ENCODE results near the gene DLG2. TPM values are rescaled to one million over a fixed set of nuclear protein-coding genes. Genes with fewer than 3 reads are reported as not detected.

DLG2 gene
- total RNA-seq, 1 donor from 2014 or later = 2.1 TPM

DNA sequence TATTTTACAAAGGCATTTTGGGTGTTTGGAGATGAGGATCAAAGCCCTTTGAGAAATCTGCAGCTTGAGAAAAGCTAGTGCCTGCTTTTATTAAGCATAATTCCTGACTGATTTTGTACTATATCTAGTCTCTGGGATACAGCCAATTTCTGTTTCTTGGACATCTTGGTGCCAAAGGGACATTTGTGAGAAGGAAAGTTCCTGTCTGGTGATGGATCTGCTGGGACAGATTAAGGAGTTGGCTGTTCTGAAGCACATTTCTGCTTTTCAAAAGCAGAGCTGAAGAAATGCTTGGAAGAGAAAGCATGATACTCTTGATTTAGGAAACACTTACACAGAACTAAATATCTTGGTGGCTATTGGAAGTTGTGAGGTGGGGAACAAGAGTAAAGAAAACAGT, 2086.4 kb downstream of the DLG2 start:
- Mint-ChIP-seq H3K27me3 (ENCODE audit: low read depth) (peaks cover 4% of the 10 kb centered on the region), H3K27ac (ENCODE audit: unreplicated experiment) (no peak overlapping the region), H3K4me3 (no peak overlapping the region), H3K9me3 (no peaks in the 10 kb centered on the region), H3K4me1 (peaks cover 7% of the 10 kb centered on the region), H3K36me3 (ENCODE audit: low read depth) (no peaks in the 10 kb centered on the region)
- no peak for TF ChIP-seq CTCF (conservative IDR thresholded peaks at IDR 0.05)
- DNase-seq (ENCODE audit: low read depth, low spot score) = no peak

DNA sequence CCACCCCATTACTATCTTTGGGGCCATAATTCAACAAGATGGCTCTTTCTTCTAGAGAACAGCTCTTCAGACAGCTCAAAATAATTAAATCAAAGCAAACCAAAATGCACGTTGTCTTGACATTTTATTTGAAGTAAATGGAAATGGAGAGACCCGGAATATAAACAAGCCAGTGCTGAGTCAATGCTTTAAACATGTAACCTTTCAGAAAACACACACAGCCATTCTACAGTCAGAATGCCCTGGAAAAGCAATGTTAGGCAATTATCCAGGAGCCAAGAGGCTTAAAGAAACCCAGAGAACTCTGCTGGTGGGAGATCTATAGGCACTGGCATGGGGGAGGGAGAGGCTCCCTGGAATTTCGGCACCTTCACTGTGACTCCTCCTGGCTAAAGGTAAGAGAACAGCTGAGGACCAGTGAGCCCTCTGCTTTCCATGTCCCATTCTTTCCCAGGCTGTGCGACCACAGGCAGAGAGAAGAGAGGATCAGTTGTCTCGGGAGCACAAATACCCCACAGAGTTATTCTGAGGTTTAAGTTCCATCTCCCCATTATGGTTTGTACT, 2086.9 kb downstream of the DLG2 start:
- Mint-ChIP-seq H3K27me3 (ENCODE audit: low read depth) (peaks cover 4% of the 10 kb centered on the region), H3K4me1 (peaks cover 7% of the 10 kb centered on the region), H3K9me3 (no peaks in the 10 kb centered on the region), H3K36me3 (ENCODE audit: low read depth) (no peaks in the 10 kb centered on the region), H3K4me3 (no peak overlapping the region), H3K27ac (ENCODE audit: unreplicated experiment) (no peak overlapping the region)
- no peak for DNase-seq (ENCODE audit: low read depth, low spot score)
- no peak for TF ChIP-seq CTCF (conservative IDR thresholded peaks at IDR 0.05)

- Mint-ChIP-seq H3K27ac (ENCODE audit: unreplicated experiment) (no peak overlapping the region), H3K4me3 (no peak overlapping the region), H3K36me3 (ENCODE audit: low read depth) (no peaks in the 10 kb centered on the region), H3K4me1 (peaks cover 10% of the 10 kb centered on the region), H3K27me3 (ENCODE audit: low read depth) (peaks cover 4% of the 10 kb centered on the region), H3K9me3 (no peaks in the 10 kb centered on the region)
- no peak for TF ChIP-seq CTCF (conservative IDR thresholded peaks at IDR 0.05)
- no peak for DNase-seq (ENCODE audit: low read depth, low spot score)
Observed at GRCh38 chr11:83538286-83538685, 2088.9 kb downstream of the DLG2 start.

DNA sequence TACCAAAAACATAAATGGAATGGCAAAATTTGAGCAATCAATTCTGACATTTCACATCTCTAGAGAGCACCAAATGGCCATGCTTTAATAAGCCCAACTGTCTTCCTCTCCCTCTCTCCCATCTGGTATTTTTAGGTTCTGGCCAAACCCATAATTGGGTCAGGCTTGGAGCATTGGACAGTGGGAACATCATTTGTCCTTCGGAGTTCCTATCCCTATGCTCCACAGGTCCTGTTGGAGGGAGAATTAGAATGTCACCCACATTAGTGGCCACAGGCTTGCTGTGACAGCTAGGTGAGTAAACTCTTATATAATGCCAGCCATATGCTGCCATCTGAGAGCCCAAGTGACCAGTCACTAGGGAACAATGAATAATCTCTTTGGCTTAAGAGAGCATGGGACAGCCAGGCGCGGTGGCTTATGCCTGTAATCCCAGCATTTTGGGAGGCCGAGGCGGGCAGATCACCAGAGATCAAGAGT, 2090.0 kb downstream of the DLG2 start:
- no peak for DNase-seq (ENCODE audit: low read depth, low spot score)
- Mint-ChIP-seq H3K9me3 (no peaks in the 10 kb centered on the region), H3K4me1 (peaks cover 3% of the 10 kb centered on the region)

DNA sequence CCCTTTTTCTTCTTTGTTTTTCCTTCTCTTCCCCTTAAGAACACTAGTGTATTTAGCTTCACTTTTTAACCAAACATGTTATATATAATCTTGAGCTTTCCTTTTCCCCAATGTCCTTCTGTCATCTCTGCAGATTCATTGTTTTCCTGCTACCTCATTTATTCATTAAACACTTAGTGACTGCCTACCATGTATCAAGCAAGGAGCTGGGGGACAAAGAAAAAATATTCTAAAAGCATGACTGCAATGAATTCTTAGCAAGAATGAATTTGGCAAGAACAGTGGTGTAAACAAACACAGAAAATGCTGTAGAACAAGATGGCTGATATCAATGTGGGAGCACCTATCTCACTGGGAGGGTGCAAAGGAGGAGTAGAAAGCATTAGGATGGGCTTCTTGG, 2094.0 kb downstream of the DLG2 start:
- Mint-ChIP-seq H3K9me3 (no peaks in the 10 kb centered on the region), H3K4me1 (peaks cover 3% of the 10 kb centered on the region), H3K27me3 (ENCODE audit: low read depth) (no peaks in the 10 kb centered on the region), H3K4me3 (no peak overlapping the region), H3K27ac (ENCODE audit: unreplicated experiment) (no peak overlapping the region), H3K36me3 (ENCODE audit: low read depth) (no peaks in the 10 kb centered on the region)
- TF ChIP-seq CTCF (conservative IDR thresholded peaks at IDR 0.05) = no peak
- DNase-seq (ENCODE audit: low read depth, low spot score) = no peak

More for the DNA sequence above, 2090.0 kb downstream of the DLG2 start:
- Mint-ChIP-seq H3K36me3 (ENCODE audit: low read depth) (no peaks in the 10 kb centered on the region), H3K27ac (ENCODE audit: unreplicated experiment) (no peak overlapping the region), H3K27me3 (ENCODE audit: low read depth) (peaks cover 4% of the 10 kb centered on the region), H3K4me3 (no peak overlapping the region)
- no peak for TF ChIP-seq CTCF (conservative IDR thresholded peaks at IDR 0.05)
